ENCODE results near the gene PIGM. TPM values are rescaled to one million over a fixed set of nuclear protein-coding genes. Genes with fewer than 3 reads are reported as not detected.

PIGM gene
- total and polyA plus RNA-seq, 2 experiments from 2014 or later: 5.0 TPM

GRCh38 chr1:160078512-160079195 lies 46.9 kb upstream of the PIGM start:
- no peaks in the 10 kb centered on the region for H3K79me2 ChIP-seq (replicated peaks; ENCODE audit: insufficient read depth)
- H3K4me2 ChIP-seq: no peak overlapping the region
- Mint-ChIP-seq H3K36me3 (ENCODE audit: low read depth) (no peaks in the 10 kb centered on the region), H3K27me3 (ENCODE audit: insufficient read depth, low read depth, poor library complexity) (peaks cover 20% of the 10 kb centered on the region), H3K4me1 (peaks cover 5% of the 10 kb centered on the region; the same call in 2 of the 3 replicates), H3K27ac (no peak overlapping the region), H3K9me3 (no peaks in the 10 kb centered on the region), H3K4me3 (no peak overlapping the region)
- no peaks in the 10 kb centered on the region for H3K4me1 ChIP-seq (ENCODE audit: insufficient read depth)
- no peak overlapping the region for H3K4me3 ChIP-seq
- no peaks in the 10 kb centered on the region for H3K36me3 ChIP-seq (ENCODE audit: insufficient read depth)
- no peaks in the 10 kb centered on the region for H4K20me1 ChIP-seq (replicated peaks; ENCODE audit: insufficient read depth)
- DNase-seq (ENCODE audit: low spot score) (peak; percentile 75), ATAC-seq (peak; percentile 87)
- H3K27me3 ChIP-seq (ENCODE audit: insufficient read depth): peaks cover 47% of the 10 kb centered on the region
- H2AFZ ChIP-seq: peak overlapping the region; percentile 80
- TF ChIP-seq ZNF331 (CRISPR knock-in tag; IDR thresholded peaks at IDR 0.05; ENCODE audit: low read depth) (no peak), CREB1 (CRISPR knock-in tag; IDR thresholded peaks at IDR 0.05; ENCODE audit: low read depth) (0 out of 2 replicates have a peak, but pooled peaks have one; percentile 23), CTCF (conservative IDR thresholded peaks at IDR 0.05; ENCODE audit: low read depth in 2 of 2) (peak; percentile 98 to 99), EZH2 (IDR thresholded peaks at IDR 0.05; ENCODE audit: low read depth, unreplicated experiment) (no peak)
- H3K27ac ChIP-seq (ENCODE audit: low read depth): no peak overlapping the region
- H3F3A ChIP-seq (replicated peaks; ENCODE audit: low read depth): peaks cover 2% of the 10 kb centered on the region; the same call in 1 of the 2 replicates
- H3K9me2 ChIP-seq (ENCODE audit: insufficient read depth): no peaks in the 10 kb centered on the region

GRCh38 chr1:160077486-160077885 lies 45.7 kb upstream of the PIGM start:
- no peaks in the 10 kb centered on the region for H3K4me1 ChIP-seq (ENCODE audit: insufficient read depth)
- Mint-ChIP-seq H3K27ac (no peak overlapping the region), H3K4me3 (no peak overlapping the region), H3K9me3 (no peaks in the 10 kb centered on the region), H3K27me3 (ENCODE audit: insufficient read depth, low read depth, poor library complexity) (peaks cover 10% of the 10 kb centered on the region), H3K36me3 (ENCODE audit: low read depth) (no peaks in the 10 kb centered on the region), H3K4me1 (no peaks in the 10 kb centered on the region; the same call in 2 of the 3 replicates)
- H2AFZ ChIP-seq: peak overlapping the region; percentile 23; the same call in 1 of the 2 replicates
- 0 out of 2 replicates have a peak, but pooled peaks cover 2% of the 10 kb centered on the region for H3F3A ChIP-seq (replicated peaks; ENCODE audit: low read depth)
- H3K27me3 ChIP-seq (ENCODE audit: insufficient read depth): peaks cover 46% of the 10 kb centered on the region
- H3K4me3 ChIP-seq: no peak overlapping the region
- TF ChIP-seq ZNF114 (CRISPR knock-in tag; IDR thresholded peaks at IDR 0.05) (no peak), REST (IDR thresholded peaks at IDR 0.05; ENCODE audit: unreplicated experiment) (no peak), JUNB (IDR thresholded peaks at IDR 0.05; ENCODE audit: unreplicated experiment) (no peak), NANOG (IDR thresholded peaks at IDR 0.05; ENCODE audit: borderline replicate concordance) (no peak)
- H3K79me2 ChIP-seq (replicated peaks; ENCODE audit: insufficient read depth): no peaks in the 10 kb centered on the region
- no peak overlapping the region for H3K27ac ChIP-seq (ENCODE audit: low read depth)
- ATAC-seq (no peak), DNase-seq (ENCODE audit: low spot score) (no peak)
- H4K20me1 ChIP-seq (replicated peaks; ENCODE audit: insufficient read depth): no peaks in the 10 kb centered on the region
- H3K9me2 ChIP-seq (ENCODE audit: insufficient read depth): no peaks in the 10 kb centered on the region
- H3K36me3 ChIP-seq (ENCODE audit: insufficient read depth): no peaks in the 10 kb centered on the region
- H3K4me2 ChIP-seq: no peak overlapping the region

All from GM23338 (cell line).